GM12875 (cell line): Measurements from ENCODE around the gene APOL4.
"Not testable (repeated sequence)": the region's sequence is repeated elsewhere in the genome, so short reads cannot be mapped to it uniquely, and the experiment has no call there.

Source experiments
- H3K4me3 ChIP-seq: one replicate; pipeline ENCODE4 v1.5.1; 2011; ENCODE audit warnings: low read depth, low read length, control low read depth
- TF ChIP-seq, protein P1 (sequence below): IDR thresholded peaks from 2 replicates; pipeline ENCODE4 v1.5.1; 2011; ENCODE audit warnings: low read depth, mild to moderate bottlenecking, control low read depth, inconsistent platforms, low read length, moderate library complexity, borderline replicate concordance; ENCODE audit not compliant: insufficient read depth

APOL4 gene, protein sequence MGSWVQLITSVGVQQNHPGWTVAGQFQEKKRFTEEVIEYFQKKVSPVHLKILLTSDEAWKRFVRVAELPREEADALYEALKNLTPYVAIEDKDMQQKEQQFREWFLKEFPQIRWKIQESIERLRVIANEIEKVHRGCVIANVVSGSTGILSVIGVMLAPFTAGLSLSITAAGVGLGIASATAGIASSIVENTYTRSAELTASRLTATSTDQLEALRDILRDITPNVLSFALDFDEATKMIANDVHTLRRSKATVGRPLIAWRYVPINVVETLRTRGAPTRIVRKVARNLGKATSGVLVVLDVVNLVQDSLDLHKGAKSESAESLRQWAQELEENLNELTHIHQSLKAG

DNA sequence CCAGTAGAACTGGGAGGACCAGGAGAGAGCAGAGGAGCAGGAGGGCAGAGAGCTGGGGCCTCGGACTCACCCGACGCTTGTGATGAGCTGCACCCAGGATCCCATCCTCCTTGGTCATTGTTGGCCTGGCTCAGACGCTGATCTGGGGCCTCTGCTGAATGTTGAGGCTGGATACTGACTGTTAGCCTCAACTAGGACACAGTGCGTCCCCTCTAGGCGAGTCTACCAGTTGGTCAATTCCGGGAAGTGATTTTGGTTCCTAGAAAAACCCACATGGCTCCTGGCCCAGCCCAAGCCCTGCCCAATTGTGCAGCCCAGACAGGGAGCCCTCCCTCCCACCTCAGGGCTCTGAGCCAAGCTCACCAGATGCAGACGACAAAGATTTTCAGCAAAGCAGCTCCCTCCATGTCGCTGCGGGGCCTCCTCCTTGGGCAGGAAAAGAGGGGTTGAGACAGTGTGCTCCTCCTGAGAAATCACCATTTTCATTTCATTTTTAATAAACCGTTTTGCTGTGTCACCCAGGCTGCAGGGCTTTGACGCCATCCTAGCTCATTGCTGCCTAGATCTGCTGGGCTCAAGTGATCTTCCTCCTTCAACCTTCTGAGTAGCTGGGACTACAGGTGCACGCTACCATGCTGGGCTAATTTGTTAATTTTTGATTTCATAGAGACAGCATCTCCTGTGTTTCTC, at the start of gene APOL4:
APOL4 (minus strand) TSS at position 180 of the 690 bp plus-strand sequence; CDS start at position 105, 75 bp downstream.
- no peak within 1 kb of the TSS for H3K4me3 ChIP-seq

DNA sequence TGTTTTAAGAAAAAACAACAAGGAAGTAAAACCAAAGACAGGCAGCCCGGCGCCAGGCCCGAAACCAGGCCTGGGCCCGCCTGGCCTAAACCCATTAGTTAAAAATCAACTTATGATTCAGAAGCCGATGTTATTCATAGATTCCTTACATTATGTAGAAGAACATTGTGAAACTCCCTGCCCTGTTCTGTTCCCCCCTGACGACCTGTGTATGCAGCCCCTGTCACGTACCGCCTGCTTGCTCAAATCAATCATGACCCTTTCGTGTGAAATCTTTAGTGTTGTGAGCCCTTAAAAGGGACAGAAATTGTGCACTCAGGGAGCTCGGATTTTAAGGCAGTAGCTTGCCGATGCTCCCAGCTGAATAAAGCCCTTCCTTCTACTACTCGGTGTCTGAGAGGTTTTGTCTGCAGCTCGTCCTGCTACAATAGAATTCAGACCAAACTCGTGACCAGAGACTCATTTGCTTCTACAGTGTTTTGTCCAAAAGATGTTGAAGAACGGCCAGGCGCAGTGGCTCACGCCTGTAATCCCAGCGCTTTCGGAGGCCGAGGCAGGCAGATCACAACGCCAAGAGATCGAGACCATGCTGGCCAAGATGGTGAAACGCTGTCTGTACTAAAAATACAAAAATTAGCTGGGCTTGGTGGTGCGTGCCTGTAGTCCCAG, 48.8 kb upstream of the APOL4 start:
- not testable (repeated sequence) for H3K4me3 ChIP-seq

More for the DNA sequence above, at the start of gene APOL4:
- TF ChIP-seq, protein P1, sequence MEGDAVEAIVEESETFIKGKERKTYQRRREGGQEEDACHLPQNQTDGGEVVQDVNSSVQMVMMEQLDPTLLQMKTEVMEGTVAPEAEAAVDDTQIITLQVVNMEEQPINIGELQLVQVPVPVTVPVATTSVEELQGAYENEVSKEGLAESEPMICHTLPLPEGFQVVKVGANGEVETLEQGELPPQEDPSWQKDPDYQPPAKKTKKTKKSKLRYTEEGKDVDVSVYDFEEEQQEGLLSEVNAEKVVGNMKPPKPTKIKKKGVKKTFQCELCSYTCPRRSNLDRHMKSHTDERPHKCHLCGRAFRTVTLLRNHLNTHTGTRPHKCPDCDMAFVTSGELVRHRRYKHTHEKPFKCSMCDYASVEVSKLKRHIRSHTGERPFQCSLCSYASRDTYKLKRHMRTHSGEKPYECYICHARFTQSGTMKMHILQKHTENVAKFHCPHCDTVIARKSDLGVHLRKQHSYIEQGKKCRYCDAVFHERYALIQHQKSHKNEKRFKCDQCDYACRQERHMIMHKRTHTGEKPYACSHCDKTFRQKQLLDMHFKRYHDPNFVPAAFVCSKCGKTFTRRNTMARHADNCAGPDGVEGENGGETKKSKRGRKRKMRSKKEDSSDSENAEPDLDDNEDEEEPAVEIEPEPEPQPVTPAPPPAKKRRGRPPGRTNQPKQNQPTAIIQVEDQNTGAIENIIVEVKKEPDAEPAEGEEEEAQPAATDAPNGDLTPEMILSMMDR: no peak

DNA sequence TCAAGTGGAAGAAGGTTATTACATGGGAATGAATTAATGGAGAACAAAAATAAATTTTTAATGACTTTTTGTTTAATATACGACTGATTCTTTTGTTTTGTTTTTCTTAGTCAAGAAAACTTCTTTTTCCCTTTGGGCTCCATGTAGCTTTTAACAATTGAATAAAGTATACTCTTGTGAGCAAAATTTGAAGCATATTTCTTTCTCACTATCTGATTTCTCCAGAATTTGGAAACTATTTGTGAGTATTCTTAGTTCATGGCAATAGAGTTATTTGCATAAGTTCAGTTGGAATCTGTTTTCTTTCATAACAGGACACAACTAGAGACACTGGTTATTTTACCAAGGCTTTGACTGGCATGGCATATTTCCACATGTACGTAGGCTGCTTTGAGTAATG, 47.6 kb upstream of the APOL4 start:
- H3K4me3 ChIP-seq: no peak overlapping the region
- TF ChIP-seq, protein P1: no peak

DNA sequence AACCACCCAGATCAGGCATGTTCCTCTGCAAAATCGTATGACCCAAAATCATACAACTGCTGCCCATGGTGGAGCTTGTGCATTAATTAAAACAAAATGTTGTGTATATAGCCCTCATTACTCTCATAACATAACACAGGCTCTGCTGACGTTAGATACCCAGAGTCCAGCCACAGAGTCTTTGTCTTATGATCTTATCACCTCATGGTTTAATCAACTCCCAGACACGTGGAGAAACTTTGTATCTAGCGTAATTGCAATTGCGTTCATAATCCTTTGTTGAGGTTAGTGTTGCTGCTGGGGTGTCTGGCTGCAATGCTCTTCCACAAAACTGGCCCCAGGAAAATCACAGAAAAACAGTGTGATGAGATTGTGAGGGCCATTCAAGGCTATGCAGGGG, 46.3 kb upstream of the APOL4 start:
- TF ChIP-seq, protein P1: no peak
- no peak overlapping the region for H3K4me3 ChIP-seq

DNA sequence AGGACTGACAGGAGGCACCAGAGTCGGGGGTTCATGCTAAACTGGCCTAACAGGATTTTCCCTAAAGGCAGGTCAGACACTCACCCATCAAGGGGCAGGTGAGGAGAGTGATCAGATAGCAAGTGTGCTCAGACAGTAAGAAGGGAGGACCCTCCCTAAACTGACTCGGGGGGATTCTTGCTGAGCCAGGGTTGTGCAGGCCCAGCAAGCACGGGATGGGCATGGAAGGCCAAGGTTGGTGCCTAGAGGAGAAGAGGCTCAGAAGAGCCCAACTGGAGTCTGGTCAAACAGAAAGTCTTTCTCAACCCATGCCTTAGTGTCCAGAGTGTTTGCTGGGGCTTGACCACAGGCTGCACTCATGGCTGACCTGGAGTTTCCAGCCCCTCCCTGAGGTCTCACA, 45.1 kb upstream of the APOL4 start:
- TF ChIP-seq, protein P1: no peak
- H3K4me3 ChIP-seq: no peak overlapping the region

DNA sequence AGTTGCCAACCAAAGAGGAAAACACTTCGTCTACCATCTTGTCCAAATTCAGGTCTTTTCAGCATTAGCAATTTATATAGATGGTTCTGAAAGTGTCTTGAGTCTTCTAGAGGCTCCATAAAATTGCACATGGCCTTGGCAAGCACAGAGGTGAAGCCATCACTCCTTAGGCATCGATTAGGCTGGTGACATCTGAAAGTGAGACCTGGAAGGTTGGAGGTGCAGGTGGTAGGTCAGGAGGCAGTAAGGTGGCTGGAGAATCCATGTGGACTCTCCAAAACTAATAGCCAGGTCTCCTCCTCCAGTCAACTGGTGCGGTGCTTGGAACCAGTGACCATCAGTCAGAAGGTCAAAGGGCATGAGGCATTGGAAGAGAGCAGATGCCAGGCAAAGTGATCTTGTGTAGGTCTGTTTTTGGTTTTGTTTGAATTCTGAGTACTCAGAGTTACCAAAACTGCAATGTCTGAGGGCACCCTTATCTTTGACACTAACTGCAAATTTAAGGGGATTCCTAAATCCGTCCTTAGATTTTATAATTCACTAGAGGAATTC, 44.3 kb upstream of the APOL4 start:
- no peak overlapping the region for H3K4me3 ChIP-seq
- TF ChIP-seq, protein P1: no peak
